Kidney epithelial cell (primary cell): ENCODE measurements around the gene CHAC1. TPM values are rescaled to one million over a fixed set of nuclear protein-coding genes. Genes with fewer than 3 reads are reported as not detected.

Experiments
- DNase-seq: peaks from one replicate; pipeline ENCODE4 v3.0.0-alpha.2; 2010; ENCODE audit warnings: low read depth
- H3K27me3 ChIP-seq: 2 replicates; pipeline ENCODE4 v1.6.0; 2011; ENCODE audit warnings: low read length; ENCODE audit not compliant: control insufficient read depth, insufficient read depth
- H3K36me3 ChIP-seq: 2 replicates; pipeline ENCODE4 v1.5.1; 2011; ENCODE audit warnings: low read length; ENCODE audit not compliant: control insufficient read depth, insufficient read depth
- H3K4me3 ChIP-seq: 2 replicates; pipeline ENCODE4 v1.5.1; 2011; ENCODE audit warnings: low read depth, mild to moderate bottlenecking, control low read depth, low read length
- CTCF ChIP-seq: IDR thresholded peaks from 2 replicates; pipeline ENCODE4 v1.5.1; 2011; ENCODE audit warnings: mild to moderate bottlenecking, moderate library complexity, low read length, control low read depth, inconsistent platforms; ENCODE audit not compliant: insufficient read depth, poor library complexity, severe bottlenecking
- total RNA-seq: library from RNA; depleted of rRNA; stranded (reverse); fragments of >200 nt; gene quantifications from 2 replicates; pipeline ENCODE4 v1.2.3, GENCODE V29; 2015

CHAC1 gene
- total RNA-seq, 1 donor from 2014 or later = 84.4 TPM

- no peak for TF ChIP-seq CTCF
- no peak overlapping the region for H3K4me3 ChIP-seq
- DNase-seq = no peak
- H3K27me3 ChIP-seq = no peaks in the 10 kb centered on the region
- no peaks in the 10 kb centered on the region for H3K36me3 ChIP-seq
Observed at GRCh38 chr15:40978141-40978540, 24.9 kb downstream of the CHAC1 start.

- Histone ChIP-seq H3K36me3 (no peaks in the 10 kb centered on the region), H3K27me3 (no peaks in the 10 kb centered on the region), H3K4me3 (no peak overlapping the region)
- TF ChIP-seq CTCF = no peak
- DNase-seq = no peak
Observed at GRCh38 chr15:40978562-40978961, 25.3 kb downstream of the CHAC1 start.

- no peak overlapping the region for H3K4me3 ChIP-seq
- no peak for TF ChIP-seq CTCF
- no peak for DNase-seq
- H3K36me3 ChIP-seq = peaks cover 1% of the 10 kb centered on the region
- no peaks in the 10 kb centered on the region for H3K27me3 ChIP-seq
Observed at GRCh38 chr15:40981186-40981585, 27.9 kb downstream of the CHAC1 start.

- TF ChIP-seq CTCF = no peak
- no peaks in the 10 kb centered on the region for H3K27me3 ChIP-seq
- no peak overlapping the region for H3K4me3 ChIP-seq
- no peak for DNase-seq
- H3K36me3 ChIP-seq = peaks cover 1% of the 10 kb centered on the region
Observed at GRCh38 chr15:40982855-40983254, 29.6 kb downstream of the CHAC1 start.

- H3K36me3 ChIP-seq = peaks cover 1% of the 10 kb centered on the region
- TF ChIP-seq CTCF = no peak
- no peaks in the 10 kb centered on the region for H3K27me3 ChIP-seq
- no peak overlapping the region for H3K4me3 ChIP-seq
- DNase-seq = no peak
Observed at GRCh38 chr15:40984406-40984805, 31.1 kb downstream of the CHAC1 start.

- no peak for TF ChIP-seq CTCF
- Histone ChIP-seq H3K36me3 (peaks cover 1% of the 10 kb centered on the region), H3K4me3 (no peak overlapping the region), H3K27me3 (no peaks in the 10 kb centered on the region)
- DNase-seq = no peak
Observed at GRCh38 chr15:40984964-40985363, 31.7 kb downstream of the CHAC1 start.
